H9 (cell line): ENCODE measurements around the gene CFAP46. TPM values are rescaled to one million over a fixed set of nuclear protein-coding genes. Genes with fewer than 3 reads are reported as not detected.

Experiments used
- DNase-seq: peaks from one replicate; pipeline ENCODE4 v3.0.0-alpha.2; 2017
- H2AFZ ChIP-seq: one replicate; pipeline ENCODE4 v1.6.1; 2013; ENCODE audit warnings: mild to moderate bottlenecking, low read length, control low read depth, moderate library complexity
- H2AK5ac ChIP-seq: 2 replicates; pipeline ENCODE4 v1.6.1; 2013; ENCODE audit warnings: low read length, control low read depth, mixed read lengths; ENCODE audit not compliant: insufficient read length
- H2BK120ac ChIP-seq: one replicate; pipeline ENCODE4 v1.6.1; 2013; ENCODE audit warnings: low read depth, mild to moderate bottlenecking, low read length, control low read depth, inconsistent platforms; ENCODE audit not compliant: poor library complexity, severe bottlenecking
- H2BK12ac ChIP-seq: 2 replicates; pipeline ENCODE4 v1.6.1; 2013; ENCODE audit warnings: low read length, control low read depth, mixed read lengths, low read depth; ENCODE audit not compliant: insufficient read length
- H2BK15ac ChIP-seq: 2 replicates; pipeline ENCODE4 v1.6.1; 2013; ENCODE audit warnings: low read depth, low read length, control low read depth
- H2BK20ac ChIP-seq: one replicate; pipeline ENCODE4 v1.6.1; 2013; ENCODE audit warnings: low read depth, mild to moderate bottlenecking, low read length, control low read depth, inconsistent platforms; ENCODE audit not compliant: poor library complexity, severe bottlenecking
- H2BK5ac ChIP-seq: 2 replicates; pipeline ENCODE4 v1.6.1; 2013; ENCODE audit warnings: low read length, control low read depth, mixed read lengths; ENCODE audit not compliant: insufficient read length
- H3K14ac ChIP-seq: 2 replicates; pipeline ENCODE4 v1.6.1; 2013; ENCODE audit warnings: low read length, control low read depth; ENCODE audit not compliant: insufficient read depth
- H3K18ac ChIP-seq: 2 replicates; pipeline ENCODE4 v1.6.1; 2013; ENCODE audit warnings: low read depth, mild to moderate bottlenecking, mixed read lengths, low read length, control low read depth; ENCODE audit not compliant: insufficient read length
- H3K23ac ChIP-seq: 2 replicates; pipeline ENCODE4 v1.6.1; 2013; ENCODE audit warnings: low read length, control low read depth, mixed read lengths, low read depth; ENCODE audit not compliant: insufficient read length
- H3K23me2 ChIP-seq: 2 replicates; pipeline ENCODE4 v1.6.1; 2013; ENCODE audit warnings: low read depth, mild to moderate bottlenecking, mixed read lengths, low read length, control low read depth; ENCODE audit not compliant: insufficient read length, poor library complexity, severe bottlenecking
- H3K27ac ChIP-seq: 2 replicates; pipeline ENCODE4 v1.5.1; 2013; ENCODE audit warnings: low read length, control low read depth, mixed read lengths, low read depth; ENCODE audit not compliant: insufficient read length
- H3K27me3 ChIP-seq: 2 replicates; pipeline ENCODE4 v1.6.1; 2013; ENCODE audit warnings: low read length, control low read depth, inconsistent platforms; ENCODE audit not compliant: insufficient read depth
- H3K4ac ChIP-seq: 2 replicates; pipeline ENCODE4 v1.6.1; 2013; ENCODE audit warnings: low read depth, mild to moderate bottlenecking, control low read depth, inconsistent platforms, low read length, moderate library complexity
- H3K4me1 ChIP-seq: 2 replicates; pipeline ENCODE4 v1.6.1; 2013; ENCODE audit warnings: low read length, control low read depth, inconsistent platforms; ENCODE audit not compliant: insufficient read depth
- H3K4me2 ChIP-seq: 2 replicates; pipeline ENCODE4 v1.6.1; 2013; ENCODE audit warnings: low read length, control low read depth, mixed read lengths; ENCODE audit not compliant: insufficient read length, insufficient read depth
- H3K56ac ChIP-seq: 2 replicates; pipeline ENCODE4 v1.6.1; 2013; ENCODE audit warnings: low read depth, mild to moderate bottlenecking, mixed read lengths, low read length, control low read depth; ENCODE audit not compliant: insufficient read length
- H3K79me1 ChIP-seq: 2 replicates; pipeline ENCODE4 v1.6.1; 2013; ENCODE audit warnings: low read depth, mild to moderate bottlenecking, moderate library complexity, low read length, control low read depth, inconsistent platforms; ENCODE audit not compliant: insufficient read depth, poor library complexity, severe bottlenecking
- H3K79me2 ChIP-seq: 2 replicates; pipeline ENCODE4 v1.6.1; 2013; ENCODE audit warnings: low read length, control low read depth, inconsistent platforms; ENCODE audit not compliant: insufficient read depth
- H3K9ac ChIP-seq: 2 replicates; pipeline ENCODE4 v1.6.1; 2013; ENCODE audit warnings: low read length, control low read depth, mixed read lengths; ENCODE audit not compliant: insufficient read length; ENCODE audit errors: extremely low read depth
- H3K9me3 ChIP-seq: one replicate; pipeline ENCODE4 v1.6.1; 2013; ENCODE audit warnings: low read depth, low read length, inconsistent platforms; ENCODE audit not compliant: control insufficient read depth
- H3T11ph ChIP-seq: one replicate; pipeline ENCODE4 v1.6.1; 2013; ENCODE audit warnings: mild to moderate bottlenecking, low read length, control low read depth, inconsistent platforms
- H4K20me1 ChIP-seq: one replicate; pipeline ENCODE4 v1.6.1; 2013; ENCODE audit not compliant: control insufficient read depth, insufficient read length, insufficient read depth
- H4K5ac ChIP-seq: 2 replicates; pipeline ENCODE4 v1.6.1; 2013; ENCODE audit warnings: low read depth, mild to moderate bottlenecking, mixed read lengths, low read length, control low read depth; ENCODE audit not compliant: insufficient read length
- H4K8ac ChIP-seq: replicated peaks from 2 replicates; pipeline ENCODE4 v1.6.1; 2013; ENCODE audit warnings: low read length, control low read depth, mixed read lengths, low read depth; ENCODE audit not compliant: insufficient read length
- H4K91ac ChIP-seq: 2 replicates; pipeline ENCODE4 v1.6.1; 2013; ENCODE audit warnings: low read depth, mild to moderate bottlenecking, moderate library complexity, mixed read lengths, low read length, control low read depth; ENCODE audit not compliant: insufficient read length
- H3K27ac Mint-ChIP-seq, 3 experiments: 2 replicates in 2 of 3; 3 replicates in 1 of 3; pipeline ENCODE4 v1.8.0; 2020 to 2021; ENCODE audit warnings: mixed read lengths in 3 of 3, mild to moderate bottlenecking in 1 of 3, moderate library complexity in 1 of 3
- H3K27me3 Mint-ChIP-seq: 2 replicates; pipeline ENCODE4 v1.8.0; 2021; ENCODE audit warnings: low read depth, mild to moderate bottlenecking, moderate library complexity, mixed read lengths
- H3K36me3 Mint-ChIP-seq, 3 experiments: 2 replicates in 2 of 3; 3 replicates in 1 of 3; pipeline ENCODE4 v1.8.0; 2020 to 2021; ENCODE audit warnings: low read depth in 3 of 3, mixed read lengths in 3 of 3; ENCODE audit not compliant: insufficient read depth in 1 of 3
- H3K4me1 Mint-ChIP-seq, 2 experiments: 2 replicates each; pipeline ENCODE4 v1.8.0; 2020; ENCODE audit warnings: mixed read lengths in 2 of 2
- H3K4me3 Mint-ChIP-seq, 2 experiments: 2 replicates in 1 of 2; 3 replicates in 1 of 2; pipeline ENCODE4 v1.8.0; 2020 to 2021; ENCODE audit warnings: mild to moderate bottlenecking in 2 of 2, mixed read lengths in 2 of 2, moderate library complexity in 1 of 2
- H3K9me3 Mint-ChIP-seq, 2 experiments: 2 replicates in 1 of 2; 3 replicates in 1 of 2; pipeline ENCODE4 v1.8.0; 2020; ENCODE audit warnings: mild to moderate bottlenecking in 2 of 2, mixed read lengths in 2 of 2, moderate library complexity in 1 of 2
- CTCF ChIP-seq: fragments of 200-600 bp; sonication (generic); conservative IDR thresholded peaks from 3 replicates; pipeline ENCODE4 v1.8.0; 2021; ENCODE audit warnings: antibody characterized with exemption, mild to moderate bottlenecking
- WGBS: extraction: QIAGEN DNeasy Blood & Tissue Kit; methylation state at CpG from one replicate; pipeline ENCODE4 v1.1.7; 2013; ENCODE audit warnings: missing lambda C conversion rate, low lambda C conversion rate, mixed read lengths; ENCODE audit not compliant: insufficient read length; ENCODE audit errors: extremely low coverage; 5-methylcytosine and 5-hydroxymethylcytosine counted together
- total RNA-seq: library from RNA; stranded (reverse); gene quantifications from 2 replicates; pipeline ENCODE4 v1.2.1, GENCODE V29; 2021

Gene CFAP46
- total RNA-seq, 1 experiment from 2014 or later: 3.1 TPM

GRCh38 chr10:132850896-132851295, 91.5 kb downstream of the CFAP46 start:
- Histone ChIP-seq H3K23ac (no peak overlapping the region), H3T11ph (no peak overlapping the region), H3K23me2 (no peaks in the 10 kb centered on the region), H4K8ac (no peak overlapping the region), H3K79me2 (no peaks in the 10 kb centered on the region), H3K27ac (no peak overlapping the region), H3K27me3 (no peaks in the 10 kb centered on the region), H2BK20ac (no peak overlapping the region), H4K5ac (no peak overlapping the region), H3K4me1 (no peaks in the 10 kb centered on the region), H3K9me3 (no peaks in the 10 kb centered on the region), H2AK5ac (no peak overlapping the region), H3K79me1 (no peaks in the 10 kb centered on the region), H2BK5ac (no peak overlapping the region), H2BK15ac (no peak overlapping the region), H3K4ac (no peak overlapping the region), H2AFZ (no peak overlapping the region), H3K56ac (no peak overlapping the region), H3K18ac (no peak overlapping the region), H3K4me2 (no peak overlapping the region), H3K9ac (no peak overlapping the region), H2BK12ac (no peak overlapping the region), H3K14ac (no peak overlapping the region), H4K91ac (no peak overlapping the region), H4K20me1 (no peaks in the 10 kb centered on the region), H2BK120ac (no peak overlapping the region)
- no peak for TF ChIP-seq CTCF
- peak; percentile 34 for DNase-seq
- H3K36me3 Mint-ChIP-seq: no peaks in the 10 kb centered on the region
- peaks cover 0 to 12% of the 10 kb centered on the region in 2 experiments; a peak in 3 of 4 replicates for H3K4me1 Mint-ChIP-seq
- WGBS: no CpG with 5 or more reads among the region's 17 CpGs
- no peaks in the 10 kb centered on the region; the same call in none of the 2 replicates for H3K27me3 Mint-ChIP-seq
- no peak overlapping the region for H3K27ac Mint-ChIP-seq
- H3K9me3 Mint-ChIP-seq: peaks cover 0 to 2% of the 10 kb centered on the region in 2 experiments; a peak in 1 of 5 replicates
- H3K4me3 Mint-ChIP-seq: no peak overlapping the region
